ENCODE measurements around the gene HBEGF. TPM values are rescaled to one million over a fixed set of nuclear protein-coding genes. Genes with fewer than 3 reads are reported as not detected.

The HBEGF gene
- total RNA-seq, 1 donor from 2014 or later: 257 TPM

GRCh38 chr5:140322751-140323731 lies 23.4 kb downstream of the HBEGF start:
- Histone ChIP-seq H3K4me3 (ENCODE audit: insufficient read depth, low read depth, low read length) (peak overlapping the region; percentile 35), H3K4me1 (ENCODE audit: insufficient read depth, low read length) (peaks cover 51% of the 10 kb centered on the region), H3K36me3 (ENCODE audit: insufficient read depth, low read length) (no peaks in the 10 kb centered on the region), H2AFZ (ENCODE audit: low read depth, low read length) (no peak overlapping the region), H3K9me3 (ENCODE audit: insufficient read depth, low read depth, low read length) (no peaks in the 10 kb centered on the region), H3K79me2 (ENCODE audit: insufficient read depth, low read length) (no peaks in the 10 kb centered on the region), H3K27ac (ENCODE audit: low read depth, low read length) (peak overlapping the region; percentile 97), H3K9ac (ENCODE audit: low read length) (peak overlapping the region; percentile 88), H3K27me3 (ENCODE audit: insufficient read depth, low read length) (no peaks in the 10 kb centered on the region), H4K20me1 (ENCODE audit: insufficient read depth, low read length) (no peaks in the 10 kb centered on the region), H3K4me2 (ENCODE audit: low read length) (peak overlapping the region; percentile 83)
- TF ChIP-seq EZH2 (IDR thresholded peaks at IDR 0.05; ENCODE audit: insufficient read depth, low read length): no peak
- TF ChIP-seq, protein P1, sequence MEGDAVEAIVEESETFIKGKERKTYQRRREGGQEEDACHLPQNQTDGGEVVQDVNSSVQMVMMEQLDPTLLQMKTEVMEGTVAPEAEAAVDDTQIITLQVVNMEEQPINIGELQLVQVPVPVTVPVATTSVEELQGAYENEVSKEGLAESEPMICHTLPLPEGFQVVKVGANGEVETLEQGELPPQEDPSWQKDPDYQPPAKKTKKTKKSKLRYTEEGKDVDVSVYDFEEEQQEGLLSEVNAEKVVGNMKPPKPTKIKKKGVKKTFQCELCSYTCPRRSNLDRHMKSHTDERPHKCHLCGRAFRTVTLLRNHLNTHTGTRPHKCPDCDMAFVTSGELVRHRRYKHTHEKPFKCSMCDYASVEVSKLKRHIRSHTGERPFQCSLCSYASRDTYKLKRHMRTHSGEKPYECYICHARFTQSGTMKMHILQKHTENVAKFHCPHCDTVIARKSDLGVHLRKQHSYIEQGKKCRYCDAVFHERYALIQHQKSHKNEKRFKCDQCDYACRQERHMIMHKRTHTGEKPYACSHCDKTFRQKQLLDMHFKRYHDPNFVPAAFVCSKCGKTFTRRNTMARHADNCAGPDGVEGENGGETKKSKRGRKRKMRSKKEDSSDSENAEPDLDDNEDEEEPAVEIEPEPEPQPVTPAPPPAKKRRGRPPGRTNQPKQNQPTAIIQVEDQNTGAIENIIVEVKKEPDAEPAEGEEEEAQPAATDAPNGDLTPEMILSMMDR (IDR thresholded peaks at IDR 0.05; ENCODE audit: insufficient read depth, low read depth, low read length): no peak
- H3K36me3 Mint-ChIP-seq (ENCODE audit: low read depth, unreplicated experiment): peaks cover 2% of the 10 kb centered on the region
- no peaks in the 10 kb centered on the region for H3K27me3 Mint-ChIP-seq (ENCODE audit: low read depth, unreplicated experiment)
- peak; percentile 97 for DNase-seq (ENCODE audit: low read depth)
- H3K4me3 Mint-ChIP-seq (ENCODE audit: unreplicated experiment): peak overlapping the region; percentile 45
- H3K9me3 Mint-ChIP-seq (ENCODE audit: unreplicated experiment): no peaks in the 10 kb centered on the region
- H3K4me1 Mint-ChIP-seq (ENCODE audit: low read depth, unreplicated experiment): peaks cover 65% of the 10 kb centered on the region
- peak overlapping the region; percentile 99 for H3K27ac Mint-ChIP-seq (ENCODE audit: unreplicated experiment)
- no peak for FAIRE-seq

- peaks cover 61% of the 10 kb centered on the region for H3K4me1 Mint-ChIP-seq (ENCODE audit: low read depth, unreplicated experiment)
- FAIRE-seq: no peak
- no peak overlapping the region for H2AFZ ChIP-seq (ENCODE audit: low read depth, low read length)
Observed at GRCh38 chr5:140321796-140322195, 24.6 kb downstream of the HBEGF start.

More at GRCh38 chr5:140321796-140322195, 24.6 kb downstream of the HBEGF start:
- Histone ChIP-seq H3K9ac (ENCODE audit: low read length) (no peak overlapping the region), H3K4me3 (ENCODE audit: insufficient read depth, low read depth, low read length) (no peak overlapping the region), H3K79me2 (ENCODE audit: insufficient read depth, low read length) (no peaks in the 10 kb centered on the region), H3K9me3 (ENCODE audit: insufficient read depth, low read depth, low read length) (no peaks in the 10 kb centered on the region), H3K4me1 (ENCODE audit: insufficient read depth, low read length) (peaks cover 48% of the 10 kb centered on the region), H3K36me3 (ENCODE audit: insufficient read depth, low read length) (no peaks in the 10 kb centered on the region), H4K20me1 (ENCODE audit: insufficient read depth, low read length) (no peaks in the 10 kb centered on the region), H3K4me2 (ENCODE audit: low read length) (no peak overlapping the region), H3K27ac (ENCODE audit: low read depth, low read length) (no peak overlapping the region), H3K27me3 (ENCODE audit: insufficient read depth, low read length) (no peaks in the 10 kb centered on the region)
- H3K4me3 Mint-ChIP-seq (ENCODE audit: unreplicated experiment): no peak overlapping the region
- peak overlapping the region; percentile 99 for H3K27ac Mint-ChIP-seq (ENCODE audit: unreplicated experiment)
- no peaks in the 10 kb centered on the region for H3K9me3 Mint-ChIP-seq (ENCODE audit: unreplicated experiment)
- H3K27me3 Mint-ChIP-seq (ENCODE audit: low read depth, unreplicated experiment): no peaks in the 10 kb centered on the region
- TF ChIP-seq, protein P1 (IDR thresholded peaks at IDR 0.05; ENCODE audit: insufficient read depth, low read depth, low read length): no peak
- TF ChIP-seq EZH2 (IDR thresholded peaks at IDR 0.05; ENCODE audit: insufficient read depth, low read length): no peak
- DNase-seq (ENCODE audit: low read depth): no peak
- peaks cover 2% of the 10 kb centered on the region for H3K36me3 Mint-ChIP-seq (ENCODE audit: low read depth, unreplicated experiment)

Data from astrocyte (in vitro differentiated cells and primary cell).